HepG2 (cell line): ENCODE results near the gene GNA12. TPM values are rescaled to one million over a fixed set of nuclear protein-coding genes. Genes with fewer than 3 reads are reported as not detected.
A peak's percentile ranks its signal among the peaks of the same experiment; 100 is the strongest.

ENCODE experiments used
- ARNT ChIP-seq: fragments of 450-650 bp; IDR thresholded peaks from 2 replicates; pipeline ENCODE4 v1.6.1; 2017
- CEBPG ChIP-seq: IDR thresholded peaks from 2 replicates; pipeline ENCODE4 v1.6.1; 2016
- CENPT ChIP-seq: sonication (generic); formaldehyde crosslinking; IDR thresholded peaks from 2 replicates; pipeline ENCODE4 v1.8.0; 2022; ENCODE audit warnings: low read depth, mild to moderate bottlenecking, moderate library complexity, missing genetic modification reagents
- CHD4 ChIP-seq: fragments of 200-600 bp; sonication (generic); IDR thresholded peaks from 2 replicates; pipeline ENCODE4 v1.7.0; 2017; ENCODE audit warnings: mild to moderate bottlenecking, low read length, borderline replicate concordance
- CTCF ChIP-seq: sonication (generic); formaldehyde crosslinking; IDR thresholded peaks from 2 replicates; pipeline ENCODE4 v1.5.0; 2020; ENCODE audit warnings: mild to moderate bottlenecking, missing genetic modification reagents, moderate library complexity
- KLF13 ChIP-seq: sonication (generic); formaldehyde crosslinking; IDR thresholded peaks from 2 replicates; pipeline ENCODE4 v1.4.0; 2020; ENCODE audit warnings: mild to moderate bottlenecking, missing genetic modification reagents
- MAX ChIP-seq: IDR thresholded peaks from 2 replicates; pipeline ENCODE4 v1.6.1; 2012; ENCODE audit warnings: inconsistent platforms
- MAZ ChIP-seq, 2 experiments: sonication (generic) in 1 of 2; formaldehyde crosslinking in 1 of 2; IDR thresholded peaks; 2 replicates each; pipeline versions ENCODE4 v1.5.0 to v1.6.1; 2012 to 2020; ENCODE audit warnings: low read depth in 2 of 2, mild to moderate bottlenecking in 2 of 2, borderline replicate concordance in 1 of 2, improper control_type of control experiment in 1 of 2, low read length in 1 of 2, missing genetic modification reagents in 1 of 2, moderate library complexity in 1 of 2
- SMC3 ChIP-seq: IDR thresholded peaks from 2 replicates; pipeline ENCODE4 v1.6.1; 2011; ENCODE audit warnings: low read length, improper control_type of control experiment
- THAP9 ChIP-seq: sonication (generic); formaldehyde crosslinking; IDR thresholded peaks from 2 replicates; pipeline ENCODE4; 2020; ENCODE audit warnings: missing genetic modification reagents, mild to moderate bottlenecking, borderline replicate concordance
- ZFY ChIP-seq: sonication (generic); formaldehyde crosslinking; IDR thresholded peaks from 2 replicates; pipeline ENCODE4 v1.4.0; 2020; ENCODE audit warnings: missing genetic modification reagents
- ZNF281 ChIP-seq: sonication (generic); formaldehyde crosslinking; IDR thresholded peaks from 2 replicates; pipeline ENCODE4 v1.4.0; 2020; ENCODE audit warnings: missing genetic modification reagents, borderline replicate concordance
- ZSCAN30 ChIP-seq: sonication (generic); formaldehyde crosslinking; IDR thresholded peaks from 2 replicates; pipeline ENCODE4 v1.5.0; 2020; ENCODE audit warnings: mild to moderate bottlenecking, missing genetic modification reagents
- polyA plus RNA-seq, 8 experiments: library from polyadenylated mRNA; depleted of rRNA in 3 of 8; stranded (reverse) in 7 of 8; unstranded in 1 of 8; fragments of >200 nt; fragmentation: Illumina TruSeq in 4 of 8; extraction: Trizol in 4 of 8; gene quantifications; 2 replicates each; pipeline versions ENCODE4 v1.2.1 to v1.2.3, GENCODE V29; 2011 to 2016; ENCODE audit warnings: low read depth in 4 of 8, missing spikeins in 1 of 8, mixed read lengths in 1 of 8; ENCODE audit not compliant: insufficient read depth in 1 of 8
- total RNA-seq, 5 experiments: library from RNA; depleted of rRNA; stranded (reverse); fragments of >200 nt; fragmentation: Illumina TruSeq; extraction: Trizol; gene quantifications; 2 replicates each; pipeline ENCODE4 v1.2.3, GENCODE V29; 2016; ENCODE audit warnings: low read depth in 1 of 5

The GNA12 gene
- total and polyA plus RNA-seq, 2 of the 13 experiments (the other 11 are each of a cell fraction or from before 2014, with no cell fraction given): 16.2 to 50.9 TPM

GRCh38 chr7:2821161-2821841, 22.8 kb downstream of the GNA12 start (continued):
- TF ChIP-seq CTCF (peak; percentile 34; the same call in 1 of the 2 replicates), KLF13 (no peak), SMC3 (peak; percentile 11; the same call in 1 of the 2 replicates), CENPT (CRISPR knock-in tag) (no peak), MAZ (IDR thresholded peaks at IDR 0.05; ENCODE audit: borderline replicate concordance, low read depth, low read length) (no peak), MAZ (CRISPR knock-in tag; IDR thresholded peaks at IDR 0.05; ENCODE audit: low read depth) (no peak), ZFY (0 out of 2 replicates have a peak, but pooled peaks have one; percentile 6), CEBPG (CRISPR knock-in tag) (0 out of 2 replicates have a peak, but pooled peaks have one; percentile 8), ZNF281 (no peak), CHD4 (no peak), ZSCAN30 (no peak), ARNT (no peak), THAP9 (CRISPR knock-in tag) (0 out of 2 replicates have a peak, but pooled peaks have one; percentile 23), MAX (no peak)
